NOMO-1 treated with DMSO at 0.1 percent for 48 hours (cell line): ENCODE data around the gene NEDD9.

Experiments
- DNase-seq: peaks from one replicate; lab custom pipeline; 2025; ENCODE audit not compliant: unreplicated experiment; lab: John Stamatoyannopoulos, UW

Gene NEDD9

GRCh38 chr6:11236076-11236750 is 3.7 kb upstream of the NEDD9 start:
- peak; percentile 3 for DNase-seq

DNA sequence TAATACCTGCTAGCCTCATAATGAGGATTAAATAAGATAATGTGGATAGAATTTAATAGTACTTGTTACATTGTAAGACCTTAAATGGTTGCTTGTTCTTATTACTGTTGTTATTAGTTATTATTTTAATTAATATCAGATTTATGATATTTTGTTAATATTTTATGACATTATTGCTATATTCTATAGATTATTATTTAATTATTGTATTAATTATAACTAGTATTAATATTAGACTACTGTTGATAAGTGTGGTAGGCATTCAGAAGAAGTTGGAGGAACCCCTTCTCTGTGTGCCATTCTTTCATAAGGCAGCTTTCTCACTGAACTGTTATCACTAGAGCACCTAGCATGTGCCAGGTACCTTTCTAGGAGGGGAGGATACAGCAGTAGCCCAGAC is 2.6 kb upstream of the NEDD9 start:
- DNase-seq: no peak

- peak; percentile 68 for DNase-seq
Measured at GRCh38 chr6:11233673-11234573, 1.5 kb upstream of the NEDD9 start.

GRCh38 chr6:11232770-11233626 is 530 bp upstream of the NEDD9 start:
- peak; percentile 61 for DNase-seq

GRCh38 chr6:11231564-11232192 is 790 bp downstream of the NEDD9 start:
- no peak for DNase-seq

GRCh38 chr6:11231108-11231463 is 1.4 kb downstream of the NEDD9 start:
- DNase-seq: no peak

DNA sequence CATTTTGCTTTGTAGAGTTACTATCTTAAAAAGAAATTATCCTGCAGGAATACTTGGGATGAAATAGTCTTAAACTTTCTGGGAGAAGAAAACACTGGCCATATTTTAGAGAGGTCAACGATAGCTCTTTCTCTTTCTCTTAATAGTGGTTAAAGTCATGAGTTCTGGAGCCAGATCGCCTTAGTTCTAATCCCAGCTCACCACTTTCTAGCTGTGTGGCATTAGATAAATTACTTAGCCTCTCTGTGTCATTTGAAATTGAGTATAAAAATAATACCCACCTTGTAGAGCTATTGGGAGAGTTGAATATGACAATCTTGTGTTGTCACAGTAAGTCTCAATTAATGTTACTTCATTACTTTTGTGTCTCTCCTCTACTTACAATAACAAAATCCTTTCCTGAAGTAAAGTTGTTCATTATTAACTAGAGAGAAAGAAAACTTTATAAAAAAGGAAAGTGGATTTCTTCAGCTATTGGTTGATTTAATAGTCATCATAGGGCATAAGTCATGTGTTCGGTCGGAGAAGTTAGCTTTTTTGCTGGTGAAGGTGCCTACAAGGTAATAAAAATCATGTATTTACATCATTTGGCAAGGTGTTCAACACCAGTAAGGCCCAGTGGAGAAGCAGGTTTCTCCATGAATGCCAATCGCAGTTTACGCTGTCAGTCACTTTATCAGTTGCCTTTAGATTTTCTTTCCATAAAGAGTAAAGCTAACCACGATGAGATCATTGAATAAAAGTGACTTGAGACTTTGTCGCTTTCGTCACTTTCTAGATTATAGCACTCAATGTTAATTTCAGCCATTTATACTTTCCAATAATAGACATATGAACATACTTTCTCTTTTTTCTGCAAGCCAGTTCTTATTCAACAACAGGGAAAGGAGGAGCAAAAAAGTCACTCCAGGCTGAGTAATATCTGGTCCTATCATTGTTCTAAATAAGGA is 2.0 kb downstream of the NEDD9 start:
- DNase-seq: no peak

GRCh38 chr6:11229655-11230046 is 2.8 kb downstream of the NEDD9 start:
- no peak for DNase-seq

DNA sequence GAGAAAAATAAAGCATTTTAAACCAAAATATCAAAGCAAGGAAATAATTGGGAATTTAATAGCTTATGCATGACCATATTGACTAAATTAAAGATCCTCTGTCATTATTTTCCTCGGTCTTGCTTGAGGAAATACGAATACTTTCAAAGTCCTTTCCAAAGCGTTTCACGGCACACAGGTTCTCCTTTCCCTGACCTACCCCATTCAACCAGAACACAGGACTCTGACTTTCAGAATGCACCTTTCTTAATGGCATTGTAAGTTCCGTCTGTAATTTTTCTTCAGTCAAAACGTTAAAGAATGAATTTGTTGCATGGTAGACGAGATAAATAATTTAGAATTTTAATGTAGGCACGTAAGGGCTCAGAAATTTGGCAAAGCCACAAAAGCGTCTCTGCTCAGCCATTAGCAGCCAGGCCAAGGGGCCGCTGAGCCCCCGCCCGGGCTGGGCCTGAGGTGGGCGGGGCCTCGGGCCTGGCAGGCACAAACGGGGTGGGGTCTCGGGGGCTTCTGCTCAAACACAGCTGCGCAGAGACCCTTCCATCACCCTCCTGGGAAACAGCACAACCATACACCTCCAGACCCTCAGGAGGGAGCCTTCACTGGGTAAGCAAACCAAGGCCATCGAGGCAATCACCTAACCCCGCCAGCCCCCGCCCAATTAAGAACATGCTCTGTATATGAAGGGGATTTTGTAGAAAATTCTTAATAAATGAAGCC is 3.4 kb downstream of the NEDD9 start:
- no peak for DNase-seq

DNA sequence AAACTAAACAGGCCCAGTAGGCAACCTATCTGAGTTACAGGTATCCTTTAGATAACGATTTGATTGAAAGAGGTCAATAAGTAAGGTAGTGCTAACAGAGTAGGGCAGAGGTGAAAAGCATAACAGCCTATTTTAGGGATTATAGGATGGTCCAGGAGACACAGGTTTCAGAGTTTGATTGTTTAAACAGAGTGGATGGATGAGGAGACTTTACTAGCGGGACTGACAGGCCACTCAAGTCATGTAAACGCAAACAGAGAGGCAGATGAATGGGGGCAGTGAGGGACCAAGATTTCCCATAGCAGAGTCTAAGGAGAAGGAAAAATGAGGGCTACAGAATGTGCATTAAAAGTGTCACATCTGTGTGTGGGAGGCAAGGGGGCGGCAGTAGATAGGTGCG is 4.8 kb downstream of the NEDD9 start:
- DNase-seq: no peak

GRCh38 chr6:11226005-11226404 is 6.5 kb downstream of the NEDD9 start:
- DNase-seq: no peak

DNA sequence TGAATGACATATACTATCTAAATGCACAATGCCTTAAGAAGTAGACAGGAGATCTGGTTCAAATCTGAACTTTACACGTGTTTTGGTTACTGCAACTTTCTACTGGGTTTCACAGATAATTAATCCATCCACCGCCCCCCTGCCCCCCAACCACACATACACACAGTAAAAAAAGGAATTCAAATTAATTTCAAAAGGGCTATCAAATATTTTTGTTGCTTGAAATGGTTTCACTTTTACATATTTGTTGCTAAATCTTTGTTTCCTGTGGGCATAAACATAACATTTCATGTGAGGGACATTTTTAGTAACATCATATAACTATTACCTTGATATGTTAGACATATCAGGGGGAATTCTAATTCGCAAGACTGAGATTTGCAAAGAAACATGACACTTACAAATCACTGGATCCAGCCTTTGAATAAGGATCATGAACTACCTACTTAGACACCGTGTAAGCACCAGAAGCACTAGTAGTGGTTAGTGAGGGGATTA is 7.5 kb downstream of the NEDD9 start:
- no peak for DNase-seq

DNA sequence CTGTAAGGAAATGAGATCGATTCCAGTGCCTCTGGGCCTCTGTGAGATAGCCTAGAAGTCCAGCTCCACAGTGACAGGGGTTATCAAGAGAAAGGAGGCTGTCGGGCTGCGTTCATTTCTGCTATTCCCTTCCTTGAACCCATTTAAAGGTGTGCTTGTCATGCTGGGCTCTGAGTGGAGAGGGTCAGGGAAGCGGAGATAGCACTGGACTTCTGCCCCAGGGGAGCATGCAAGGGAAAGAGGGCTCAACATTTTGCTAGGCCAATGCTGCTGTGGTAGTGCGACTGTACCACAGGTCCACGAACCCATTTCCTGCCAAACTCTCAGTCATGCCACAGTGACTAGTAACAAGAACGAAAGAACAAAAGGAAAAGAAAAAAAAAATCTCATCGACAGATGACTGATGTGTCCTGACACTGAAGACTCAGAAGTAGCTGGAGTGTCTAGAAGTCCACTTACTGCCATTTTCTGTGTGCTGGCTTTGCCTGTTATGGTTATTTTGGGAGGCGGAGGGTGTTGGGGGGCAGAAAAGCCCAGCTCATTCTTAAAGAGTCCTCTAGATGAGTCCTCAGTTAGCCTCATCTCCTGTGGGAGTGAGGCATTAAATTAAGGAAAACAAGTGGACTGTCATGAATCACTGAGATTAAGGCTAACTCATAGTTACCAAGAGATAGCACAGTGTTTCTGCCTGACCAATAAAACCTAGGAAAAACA is 8.1 kb downstream of the NEDD9 start:
- no peak for DNase-seq

- no peak for DNase-seq
Measured at GRCh38 chr6:11223286-11223864, 9.1 kb downstream of the NEDD9 start.

DNA sequence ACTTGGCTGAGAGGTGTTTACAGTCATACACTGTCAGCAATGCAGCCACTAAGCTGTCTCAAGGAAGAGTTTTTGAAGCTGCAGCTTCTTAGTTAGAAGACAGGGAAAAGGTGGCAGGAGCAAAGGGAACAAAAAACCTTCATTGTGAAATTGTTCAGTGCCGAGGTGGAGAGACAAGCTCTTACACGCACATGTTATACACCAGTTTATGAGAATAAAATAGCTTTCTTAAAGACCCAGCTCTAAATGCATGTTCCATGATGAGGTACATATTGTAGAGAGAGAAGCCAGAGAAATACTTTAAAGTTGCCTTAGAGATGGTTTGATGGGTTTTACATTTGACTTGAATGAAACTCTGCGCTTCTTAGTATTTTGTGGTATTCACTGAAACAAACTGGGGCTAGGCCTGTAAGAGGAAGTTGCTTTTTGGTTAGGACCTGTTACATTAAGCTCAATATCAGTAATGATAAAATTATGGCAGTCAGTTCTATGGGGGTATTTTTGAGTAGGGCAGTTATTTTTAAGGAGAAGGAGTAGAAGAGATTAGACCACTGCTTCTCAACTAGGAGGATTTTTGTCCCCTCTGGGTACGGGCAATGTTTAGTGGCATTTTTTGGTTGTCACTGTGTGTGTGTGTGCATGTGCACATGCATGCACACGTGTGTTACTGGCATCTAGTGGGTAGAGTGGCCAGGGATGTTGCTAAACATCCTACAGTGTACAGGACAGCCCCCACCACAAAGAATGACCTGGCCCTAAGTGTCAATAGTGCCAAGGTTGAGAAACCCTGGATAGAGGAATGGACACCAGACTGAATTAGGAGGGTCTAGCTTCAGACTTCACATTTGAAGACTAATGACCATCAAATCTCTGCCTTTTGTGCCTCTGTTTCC is 9.8 kb downstream of the NEDD9 start:
- no peak for DNase-seq

DNA sequence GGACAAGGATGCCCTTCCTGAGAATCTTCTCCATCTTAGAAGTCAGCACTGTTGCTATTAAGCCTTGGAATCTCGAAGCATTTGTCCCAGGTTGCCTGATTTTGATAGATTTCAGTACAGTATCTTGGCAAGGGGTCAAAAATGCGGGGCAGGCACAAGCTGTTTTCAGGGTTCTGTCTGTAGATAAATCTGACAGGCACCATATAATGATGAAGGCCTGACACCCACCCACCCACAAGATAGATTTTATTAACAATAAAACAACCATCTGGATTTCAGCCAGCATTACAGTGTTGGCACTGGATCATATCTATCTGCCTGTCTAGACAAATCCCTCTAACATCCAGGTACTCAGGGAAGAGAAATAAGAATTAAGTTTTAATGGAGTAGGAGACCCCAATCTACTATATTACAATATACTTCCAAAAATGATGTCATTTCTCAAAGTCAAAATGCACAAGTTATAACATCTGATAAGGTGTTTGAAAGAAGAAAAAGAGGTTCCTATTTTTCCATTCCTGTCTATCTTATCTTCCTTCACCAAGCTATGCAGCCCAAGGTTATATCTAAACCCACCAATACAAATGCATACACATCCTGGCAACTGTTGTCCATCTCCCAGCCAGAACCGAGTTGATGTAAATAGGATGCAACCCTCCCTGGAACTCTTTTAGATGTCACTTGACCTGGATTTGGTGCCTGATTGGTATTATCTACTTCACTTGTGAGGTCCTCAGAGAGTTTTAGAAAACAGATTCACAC is 10.7 kb downstream of the NEDD9 start:
- DNase-seq: no peak
